ENCODE measurements around the gene VPS13C. TPM values are rescaled to one million over a fixed set of nuclear protein-coding genes. Genes with fewer than 3 reads are reported as not detected.

Gene VPS13C
- total and polyA plus RNA-seq, 2 experiments from 2014 or later = 10.2 to 20.5 TPM

DNA sequence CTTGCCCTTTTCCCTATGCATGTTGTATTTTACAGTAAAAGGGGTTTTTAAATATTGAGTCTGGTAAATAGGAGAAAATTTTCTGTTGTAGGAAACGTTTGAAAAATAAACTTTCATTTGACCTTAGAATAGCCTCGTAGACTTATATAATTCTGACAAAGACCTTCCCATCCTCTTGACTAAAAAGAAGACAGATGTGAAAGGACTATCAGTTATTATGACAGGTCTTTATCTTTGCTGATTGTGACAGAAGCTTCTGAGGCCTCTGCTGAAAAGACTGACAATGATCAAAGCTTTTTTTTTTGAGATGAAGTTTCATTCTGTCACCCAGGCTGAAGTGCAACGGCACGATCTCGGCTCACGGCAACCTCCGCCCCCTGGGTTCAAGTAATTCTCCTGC, 30.7 kb upstream of the VPS13C start (continued):
- TF ChIP-seq, protein P1, sequence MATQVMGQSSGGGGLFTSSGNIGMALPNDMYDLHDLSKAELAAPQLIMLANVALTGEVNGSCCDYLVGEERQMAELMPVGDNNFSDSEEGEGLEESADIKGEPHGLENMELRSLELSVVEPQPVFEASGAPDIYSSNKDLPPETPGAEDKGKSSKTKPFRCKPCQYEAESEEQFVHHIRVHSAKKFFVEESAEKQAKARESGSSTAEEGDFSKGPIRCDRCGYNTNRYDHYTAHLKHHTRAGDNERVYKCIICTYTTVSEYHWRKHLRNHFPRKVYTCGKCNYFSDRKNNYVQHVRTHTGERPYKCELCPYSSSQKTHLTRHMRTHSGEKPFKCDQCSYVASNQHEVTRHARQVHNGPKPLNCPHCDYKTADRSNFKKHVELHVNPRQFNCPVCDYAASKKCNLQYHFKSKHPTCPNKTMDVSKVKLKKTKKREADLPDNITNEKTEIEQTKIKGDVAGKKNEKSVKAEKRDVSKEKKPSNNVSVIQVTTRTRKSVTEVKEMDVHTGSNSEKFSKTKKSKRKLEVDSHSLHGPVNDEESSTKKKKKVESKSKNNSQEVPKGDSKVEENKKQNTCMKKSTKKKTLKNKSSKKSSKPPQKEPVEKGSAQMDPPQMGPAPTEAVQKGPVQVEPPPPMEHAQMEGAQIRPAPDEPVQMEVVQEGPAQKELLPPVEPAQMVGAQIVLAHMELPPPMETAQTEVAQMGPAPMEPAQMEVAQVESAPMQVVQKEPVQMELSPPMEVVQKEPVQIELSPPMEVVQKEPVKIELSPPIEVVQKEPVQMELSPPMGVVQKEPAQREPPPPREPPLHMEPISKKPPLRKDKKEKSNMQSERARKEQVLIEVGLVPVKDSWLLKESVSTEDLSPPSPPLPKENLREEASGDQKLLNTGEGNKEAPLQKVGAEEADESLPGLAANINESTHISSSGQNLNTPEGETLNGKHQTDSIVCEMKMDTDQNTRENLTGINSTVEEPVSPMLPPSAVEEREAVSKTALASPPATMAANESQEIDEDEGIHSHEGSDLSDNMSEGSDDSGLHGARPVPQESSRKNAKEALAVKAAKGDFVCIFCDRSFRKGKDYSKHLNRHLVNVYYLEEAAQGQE (IDR thresholded peaks at IDR 0.05; ENCODE audit: unreplicated experiment) = no peak

DNA sequence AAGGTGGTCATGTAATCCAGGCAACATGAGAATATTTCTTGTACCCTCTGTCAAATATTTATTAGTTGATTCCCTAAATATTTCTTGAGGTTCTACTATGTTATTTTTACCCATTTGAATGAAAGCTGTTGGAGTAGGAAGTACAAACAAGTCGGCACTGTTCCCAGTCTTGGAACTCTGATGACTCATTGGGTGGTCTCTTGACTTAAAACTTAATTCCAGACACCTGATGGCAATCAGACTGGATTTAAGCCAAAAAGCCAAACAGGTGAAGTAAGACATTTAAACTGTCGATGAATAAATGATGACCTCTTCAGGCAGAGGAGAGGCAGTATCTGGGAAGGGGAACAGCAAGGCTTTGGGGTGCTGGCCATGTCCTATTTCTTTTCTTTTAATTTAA, 29.4 kb upstream of the VPS13C start:
- H3K27me3 Mint-ChIP-seq (ENCODE audit: insufficient read depth, low read depth, poor library complexity) = no peaks in the 10 kb centered on the region
- no peak for DNase-seq (ENCODE audit: low spot score)
- no peak overlapping the region for H3K4me3 Mint-ChIP-seq
- H3K27me3 ChIP-seq (ENCODE audit: insufficient read depth) = no peaks in the 10 kb centered on the region
- no peak overlapping the region for H3K27ac Mint-ChIP-seq
- peaks cover 1% of the 10 kb centered on the region; the same call in 1 of the 3 replicates for H3K36me3 Mint-ChIP-seq (ENCODE audit: low read depth)
- peaks cover 1% of the 10 kb centered on the region; the same call in 1 of the 3 replicates for H3K4me1 Mint-ChIP-seq
- TF ChIP-seq, protein P2, sequence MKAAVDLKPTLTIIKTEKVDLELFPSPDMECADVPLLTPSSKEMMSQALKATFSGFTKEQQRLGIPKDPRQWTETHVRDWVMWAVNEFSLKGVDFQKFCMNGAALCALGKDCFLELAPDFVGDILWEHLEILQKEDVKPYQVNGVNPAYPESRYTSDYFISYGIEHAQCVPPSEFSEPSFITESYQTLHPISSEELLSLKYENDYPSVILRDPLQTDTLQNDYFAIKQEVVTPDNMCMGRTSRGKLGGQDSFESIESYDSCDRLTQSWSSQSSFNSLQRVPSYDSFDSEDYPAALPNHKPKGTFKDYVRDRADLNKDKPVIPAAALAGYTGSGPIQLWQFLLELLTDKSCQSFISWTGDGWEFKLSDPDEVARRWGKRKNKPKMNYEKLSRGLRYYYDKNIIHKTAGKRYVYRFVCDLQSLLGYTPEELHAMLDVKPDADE (IDR thresholded peaks at IDR 0.05) = no peak
- no peak for TF ChIP-seq ZNF331 (CRISPR knock-in tag; IDR thresholded peaks at IDR 0.05; ENCODE audit: low read depth)
- TF ChIP-seq, protein P3, sequence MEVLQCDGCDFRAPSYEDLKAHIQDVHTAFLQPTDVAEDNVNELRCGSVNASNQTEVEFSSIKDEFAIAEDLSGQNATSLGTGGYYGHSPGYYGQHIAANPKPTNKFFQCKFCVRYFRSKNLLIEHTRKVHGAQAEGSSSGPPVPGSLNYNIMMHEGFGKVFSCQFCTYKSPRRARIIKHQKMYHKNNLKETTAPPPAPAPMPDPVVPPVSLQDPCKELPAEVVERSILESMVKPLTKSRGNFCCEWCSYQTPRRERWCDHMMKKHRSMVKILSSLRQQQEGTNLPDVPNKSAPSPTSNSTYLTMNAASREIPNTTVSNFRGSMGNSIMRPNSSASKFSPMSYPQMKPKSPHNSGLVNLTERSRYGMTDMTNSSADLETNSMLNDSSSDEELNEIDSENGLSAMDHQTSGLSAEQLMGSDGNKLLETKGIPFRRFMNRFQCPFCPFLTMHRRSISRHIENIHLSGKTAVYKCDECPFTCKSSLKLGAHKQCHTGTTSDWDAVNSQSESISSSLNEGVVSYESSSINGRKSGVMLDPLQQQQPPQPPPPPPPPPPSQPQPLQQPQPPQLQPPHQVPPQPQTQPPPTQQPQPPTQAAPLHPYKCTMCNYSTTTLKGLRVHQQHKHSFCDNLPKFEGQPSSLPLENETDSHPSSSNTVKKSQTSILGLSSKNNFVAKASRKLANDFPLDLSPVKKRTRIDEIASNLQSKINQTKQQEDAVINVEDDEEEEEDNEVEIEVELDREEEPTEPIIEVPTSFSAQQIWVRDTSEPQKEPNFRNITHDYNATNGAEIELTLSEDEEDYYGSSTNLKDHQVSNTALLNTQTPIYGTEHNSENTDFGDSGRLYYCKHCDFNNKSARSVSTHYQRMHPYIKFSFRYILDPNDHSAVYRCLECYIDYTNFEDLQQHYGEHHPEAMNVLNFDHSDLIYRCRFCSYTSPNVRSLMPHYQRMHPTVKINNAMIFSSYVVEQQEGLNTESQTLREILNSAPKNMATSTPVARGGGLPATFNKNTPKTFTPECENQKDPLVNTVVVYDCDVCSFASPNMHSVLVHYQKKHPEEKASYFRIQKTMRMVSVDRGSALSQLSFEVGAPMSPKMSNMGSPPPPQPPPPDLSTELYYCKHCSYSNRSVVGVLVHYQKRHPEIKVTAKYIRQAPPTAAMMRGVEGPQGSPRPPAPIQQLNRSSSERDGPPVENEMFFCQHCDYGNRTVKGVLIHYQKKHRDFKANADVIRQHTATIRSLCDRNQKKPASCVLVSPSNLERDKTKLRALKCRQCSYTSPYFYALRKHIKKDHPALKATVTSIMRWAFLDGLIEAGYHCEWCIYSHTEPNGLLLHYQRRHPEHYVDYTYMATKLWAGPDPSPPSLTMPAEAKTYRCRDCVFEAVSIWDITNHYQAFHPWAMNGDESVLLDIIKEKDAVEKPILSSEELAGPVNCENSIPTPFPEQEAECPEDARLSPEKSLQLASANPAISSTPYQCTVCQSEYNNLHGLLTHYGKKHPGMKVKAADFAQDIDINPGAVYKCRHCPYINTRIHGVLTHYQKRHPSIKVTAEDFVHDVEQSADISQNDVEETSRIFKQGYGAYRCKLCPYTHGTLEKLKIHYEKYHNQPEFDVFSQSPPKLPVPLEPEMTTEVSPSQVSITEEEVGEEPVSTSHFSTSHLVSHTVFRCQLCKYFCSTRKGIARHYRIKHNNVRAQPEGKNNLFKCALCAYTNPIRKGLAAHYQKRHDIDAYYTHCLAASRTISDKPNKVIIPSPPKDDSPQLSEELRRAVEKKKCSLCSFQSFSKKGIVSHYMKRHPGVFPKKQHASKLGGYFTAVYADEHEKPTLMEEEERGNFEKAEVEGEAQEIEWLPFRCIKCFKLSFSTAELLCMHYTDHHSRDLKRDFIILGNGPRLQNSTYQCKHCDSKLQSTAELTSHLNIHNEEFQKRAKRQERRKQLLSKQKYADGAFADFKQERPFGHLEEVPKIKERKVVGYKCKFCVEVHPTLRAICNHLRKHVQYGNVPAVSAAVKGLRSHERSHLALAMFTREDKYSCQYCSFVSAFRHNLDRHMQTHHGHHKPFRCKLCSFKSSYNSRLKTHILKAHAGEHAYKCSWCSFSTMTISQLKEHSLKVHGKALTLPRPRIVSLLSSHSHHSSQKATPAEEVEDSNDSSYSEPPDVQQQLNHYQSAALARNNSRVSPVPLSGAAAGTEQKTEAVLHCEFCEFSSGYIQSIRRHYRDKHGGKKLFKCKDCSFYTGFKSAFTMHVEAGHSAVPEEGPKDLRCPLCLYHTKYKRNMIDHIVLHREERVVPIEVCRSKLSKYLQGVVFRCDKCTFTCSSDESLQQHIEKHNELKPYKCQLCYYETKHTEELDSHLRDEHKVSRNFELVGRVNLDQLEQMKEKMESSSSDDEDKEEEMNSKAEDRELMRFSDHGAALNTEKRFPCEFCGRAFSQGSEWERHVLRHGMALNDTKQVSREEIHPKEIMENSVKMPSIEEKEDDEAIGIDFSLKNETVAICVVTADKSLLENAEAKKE (CRISPR knock-in tag; IDR thresholded peaks at IDR 0.05) = no peak
- TF ChIP-seq POLR2AphosphoS5 (IDR thresholded peaks at IDR 0.05; ENCODE audit: low read depth) = no peak
- no peak for ATAC-seq
- no peaks in the 10 kb centered on the region for H3K4me1 ChIP-seq (ENCODE audit: insufficient read depth)
- no peak overlapping the region for H2AFZ ChIP-seq
- no peak overlapping the region for H3K4me2 ChIP-seq
- H3K9me2 ChIP-seq (ENCODE audit: insufficient read depth) = no peaks in the 10 kb centered on the region
- no peak overlapping the region for H3K27ac ChIP-seq (ENCODE audit: low read depth)
- H4K20me1 ChIP-seq (replicated peaks; ENCODE audit: insufficient read depth) = no peaks in the 10 kb centered on the region
- H3K9me3 Mint-ChIP-seq = peaks cover 4% of the 10 kb centered on the region; the same call in 1 of the 3 replicates
- H3K4me3 ChIP-seq = no peak overlapping the region
- no peaks in the 10 kb centered on the region for H3K79me2 ChIP-seq (replicated peaks; ENCODE audit: insufficient read depth)
- H3F3A ChIP-seq (replicated peaks; ENCODE audit: low read depth) = no peaks in the 10 kb centered on the region
- no peaks in the 10 kb centered on the region for H3K36me3 ChIP-seq (ENCODE audit: insufficient read depth)

All from GM23338 (cell line).